ENCODE data around the gene CENPP. TPM values are rescaled to one million over a fixed set of nuclear protein-coding genes. Genes with fewer than 3 reads are reported as not detected.

CENPP gene
- total RNA-seq, 2 donors from 2014 or later: 1.1 to 1.2 TPM

GRCh38 chr9:92349771-92350739, 24.3 kb downstream of the CENPP start:
- no peak for TF ChIP-seq CTCF (IDR thresholded peaks at IDR 0.05)
- Histone ChIP-seq H3K4me3 (no peak overlapping the region), H3K9me3 (peaks cover 0 to 8% of the 10 kb centered on the region in 2 donors), H3K27ac (peak overlapping the region; percentile 56 to 61), H3K27me3 (no peaks in the 10 kb centered on the region), H3K36me3 (no peaks in the 10 kb centered on the region), H3K4me1 (no peaks in the 10 kb centered on the region)
- DNase-seq (ENCODE audit: low spot score): no peak

GRCh38 chr9:92350740-92351133, 25.0 kb downstream of the CENPP start:
- H3K4me1 ChIP-seq: no peaks in the 10 kb centered on the region
- H3K36me3 ChIP-seq: no peaks in the 10 kb centered on the region
- H3K27me3 ChIP-seq: no peaks in the 10 kb centered on the region
- DNase-seq (ENCODE audit: low spot score): no peak
- H3K4me3 ChIP-seq: no peak overlapping the region
- peaks cover 0 to 13% of the 10 kb centered on the region in 2 donors for H3K9me3 ChIP-seq
- peak overlapping the region; percentile 56 to 61 for H3K27ac ChIP-seq
- no peak for TF ChIP-seq CTCF (IDR thresholded peaks at IDR 0.05)

GRCh38 chr9:92353051-92353450, 27.3 kb downstream of the CENPP start:
- Histone ChIP-seq H3K27ac (no peak overlapping the region), H3K27me3 (no peaks in the 10 kb centered on the region), H3K36me3 (no peaks in the 10 kb centered on the region), H3K4me1 (no peaks in the 10 kb centered on the region), H3K9me3 (peaks cover 0 to 37% of the 10 kb centered on the region in 2 donors), H3K4me3 (no peak overlapping the region)
- no peak for DNase-seq (ENCODE audit: low spot score)
- TF ChIP-seq CTCF (IDR thresholded peaks at IDR 0.05): no peak

- no peak for DNase-seq (ENCODE audit: low spot score)
- H3K36me3 ChIP-seq: no peaks in the 10 kb centered on the region
- H3K27ac ChIP-seq: no peak overlapping the region
- no peaks in the 10 kb centered on the region for H3K27me3 ChIP-seq
- H3K4me3 ChIP-seq: no peak overlapping the region
- peaks cover 0 to 38% of the 10 kb centered on the region in 2 donors for H3K9me3 ChIP-seq
- no peak for TF ChIP-seq CTCF (IDR thresholded peaks at IDR 0.05)
- H3K4me1 ChIP-seq: no peaks in the 10 kb centered on the region
These were observed 33.7 kb downstream of the CENPP start for GRCh38 chr9:92359394-92359995.

- H3K27me3 ChIP-seq: no peaks in the 10 kb centered on the region
- H3K4me1 ChIP-seq: no peaks in the 10 kb centered on the region
- H3K4me3 ChIP-seq: no peak overlapping the region
- TF ChIP-seq CTCF (IDR thresholded peaks at IDR 0.05): no peak
- peaks cover 0 to 32% of the 10 kb centered on the region in 2 donors for H3K9me3 ChIP-seq
- no peak overlapping the region for H3K27ac ChIP-seq
- no peak for DNase-seq (ENCODE audit: low spot score)
- H3K36me3 ChIP-seq: no peaks in the 10 kb centered on the region
These were observed 34.3 kb downstream of the CENPP start for GRCh38 chr9:92360083-92360482.

Data from right atrium auricular region (tissue), 2 donors.